ENCODE data around the gene MOAP1. TPM values are rescaled to one million over a fixed set of nuclear protein-coding genes. Genes with fewer than 3 reads are reported as not detected.

MOAP1 gene
- total RNA-seq, 1 donor from 2014 or later: 19.3 TPM

- Mint-ChIP-seq H3K4me3 (no peak overlapping the region), H3K27ac (no peak overlapping the region), H3K9me3 (no peaks in the 10 kb centered on the region), H3K4me1 (ENCODE audit: unreplicated experiment) (peaks cover 6% of the 10 kb centered on the region), H3K36me3 (no peaks in the 10 kb centered on the region), H3K27me3 (no peaks in the 10 kb centered on the region)
- TF ChIP-seq, protein P1, sequence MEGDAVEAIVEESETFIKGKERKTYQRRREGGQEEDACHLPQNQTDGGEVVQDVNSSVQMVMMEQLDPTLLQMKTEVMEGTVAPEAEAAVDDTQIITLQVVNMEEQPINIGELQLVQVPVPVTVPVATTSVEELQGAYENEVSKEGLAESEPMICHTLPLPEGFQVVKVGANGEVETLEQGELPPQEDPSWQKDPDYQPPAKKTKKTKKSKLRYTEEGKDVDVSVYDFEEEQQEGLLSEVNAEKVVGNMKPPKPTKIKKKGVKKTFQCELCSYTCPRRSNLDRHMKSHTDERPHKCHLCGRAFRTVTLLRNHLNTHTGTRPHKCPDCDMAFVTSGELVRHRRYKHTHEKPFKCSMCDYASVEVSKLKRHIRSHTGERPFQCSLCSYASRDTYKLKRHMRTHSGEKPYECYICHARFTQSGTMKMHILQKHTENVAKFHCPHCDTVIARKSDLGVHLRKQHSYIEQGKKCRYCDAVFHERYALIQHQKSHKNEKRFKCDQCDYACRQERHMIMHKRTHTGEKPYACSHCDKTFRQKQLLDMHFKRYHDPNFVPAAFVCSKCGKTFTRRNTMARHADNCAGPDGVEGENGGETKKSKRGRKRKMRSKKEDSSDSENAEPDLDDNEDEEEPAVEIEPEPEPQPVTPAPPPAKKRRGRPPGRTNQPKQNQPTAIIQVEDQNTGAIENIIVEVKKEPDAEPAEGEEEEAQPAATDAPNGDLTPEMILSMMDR (conservative IDR thresholded peaks at IDR 0.05): no peak
- no peak for DNase-seq (ENCODE audit: extremely low spot score, unreplicated experiment)
Measured at GRCh38 chr14:93155667-93156066, 29.0 kb downstream of the MOAP1 start.

- Mint-ChIP-seq H3K27ac (no peak overlapping the region), H3K9me3 (no peaks in the 10 kb centered on the region), H3K4me3 (no peak overlapping the region), H3K36me3 (no peaks in the 10 kb centered on the region), H3K27me3 (no peaks in the 10 kb centered on the region), H3K4me1 (ENCODE audit: unreplicated experiment) (peaks cover 14% of the 10 kb centered on the region)
- DNase-seq (ENCODE audit: extremely low spot score, unreplicated experiment): no peak
- TF ChIP-seq, protein P1 (conservative IDR thresholded peaks at IDR 0.05): no peak
Measured at GRCh38 chr14:93153121-93153520, 31.6 kb downstream of the MOAP1 start.

- no peak for DNase-seq (ENCODE audit: extremely low spot score, unreplicated experiment)
- peaks cover 14% of the 10 kb centered on the region for H3K4me1 Mint-ChIP-seq (ENCODE audit: unreplicated experiment)
- no peaks in the 10 kb centered on the region for H3K36me3 Mint-ChIP-seq
- no peaks in the 10 kb centered on the region for H3K27me3 Mint-ChIP-seq
- no peaks in the 10 kb centered on the region for H3K9me3 Mint-ChIP-seq
- TF ChIP-seq, protein P1 (conservative IDR thresholded peaks at IDR 0.05): no peak
- H3K4me3 Mint-ChIP-seq: no peak overlapping the region
- peak overlapping the region; percentile 46 for H3K27ac Mint-ChIP-seq
Measured at GRCh38 chr14:93150227-93151208, 34.2 kb downstream of the MOAP1 start.

- no peak for DNase-seq (ENCODE audit: extremely low spot score, unreplicated experiment)
- H3K4me3 Mint-ChIP-seq: no peak overlapping the region
- H3K9me3 Mint-ChIP-seq: no peaks in the 10 kb centered on the region
- peaks cover 14% of the 10 kb centered on the region for H3K4me1 Mint-ChIP-seq (ENCODE audit: unreplicated experiment)
- H3K36me3 Mint-ChIP-seq: no peaks in the 10 kb centered on the region
- no peaks in the 10 kb centered on the region for H3K27me3 Mint-ChIP-seq
- H3K27ac Mint-ChIP-seq: no peak overlapping the region
- TF ChIP-seq, protein P1 (conservative IDR thresholded peaks at IDR 0.05): no peak
Measured at GRCh38 chr14:93148979-93149378, 35.7 kb downstream of the MOAP1 start.

DNA sequence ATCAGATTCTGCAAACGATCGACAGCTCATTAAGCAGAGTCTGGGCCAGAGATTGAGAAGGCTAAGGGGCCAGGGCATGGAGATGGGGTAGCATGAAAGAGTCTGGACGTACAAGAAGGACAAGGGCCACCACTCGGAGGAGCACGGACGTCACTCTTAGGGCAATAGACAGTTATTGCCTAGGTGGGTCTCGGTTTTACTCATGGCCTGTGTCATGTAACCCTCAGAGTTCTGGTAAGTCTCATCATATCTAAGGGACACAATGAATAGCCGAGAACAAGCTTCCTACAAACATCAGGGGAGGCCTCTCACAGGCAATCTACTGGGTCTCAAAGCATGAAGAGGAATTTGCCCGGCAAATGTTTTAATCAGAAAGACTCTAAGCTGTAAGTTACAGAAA is 38.6 kb downstream of the MOAP1 start:
- H3K27me3 Mint-ChIP-seq: no peaks in the 10 kb centered on the region
- no peak overlapping the region for H3K27ac Mint-ChIP-seq
- peaks cover 12% of the 10 kb centered on the region for H3K4me1 Mint-ChIP-seq (ENCODE audit: unreplicated experiment)
- H3K9me3 Mint-ChIP-seq: no peaks in the 10 kb centered on the region
- TF ChIP-seq, protein P1 (conservative IDR thresholded peaks at IDR 0.05): no peak
- no peak for DNase-seq (ENCODE audit: extremely low spot score, unreplicated experiment)
- H3K4me3 Mint-ChIP-seq: no peak overlapping the region
- no peaks in the 10 kb centered on the region for H3K36me3 Mint-ChIP-seq
